Naive B cell (primary cell): Measurements from ENCODE around the gene PCDH8. TPM values are rescaled to one million over a fixed set of nuclear protein-coding genes. Genes with fewer than 3 reads are reported as not detected.

ENCODE experiments used
- ATAC-seq, 2 donors: fragments of 150-1000 bp; cut with Tn5 transposase; 2 replicates each; pipeline ENCODE4 v1.10.0; 2021; ENCODE audit warnings: low read depth in 2 of 2, mild to moderate bottlenecking in 2 of 2, moderate library complexity in 2 of 2
- DNase-seq: peaks from one replicate; pipeline ENCODE4 v3.0.0; 2022
- H3K27ac Mint-ChIP-seq, 6 donors: one replicate each; pipeline ENCODE4 v1.8.0; 2020 to 2022; ENCODE audit warnings: mild to moderate bottlenecking in 6 of 6, mixed read lengths in 6 of 6, moderate library complexity in 5 of 6, inconsistent platforms in 2 of 6
- H3K27me3 Mint-ChIP-seq, 3 donors: one replicate each; pipeline ENCODE4 v1.8.0; 2021 to 2022; ENCODE audit warnings: mixed read lengths in 3 of 3, mild to moderate bottlenecking in 1 of 3
- H3K36me3 Mint-ChIP-seq, 2 donors: one replicate each; pipeline ENCODE4 v1.8.0; 2020 to 2022; ENCODE audit warnings: mixed read lengths in 2 of 2, inconsistent platforms in 1 of 2, mild to moderate bottlenecking in 1 of 2
- H3K4me1 Mint-ChIP-seq, 3 donors: one replicate each; pipeline ENCODE4 v1.8.0; 2020 to 2022; ENCODE audit warnings: mixed read lengths in 3 of 3, inconsistent platforms in 1 of 3, mild to moderate bottlenecking in 1 of 3, moderate library complexity in 1 of 3
- H3K4me3 Mint-ChIP-seq, 8 donors: one replicate each; pipeline ENCODE4 v1.8.0; 2020 to 2022; ENCODE audit warnings: mild to moderate bottlenecking in 8 of 8, mixed read lengths in 8 of 8, moderate library complexity in 8 of 8, inconsistent platforms in 2 of 8
- H3K9me3 Mint-ChIP-seq, 7 donors: one replicate each; pipeline ENCODE4 v1.8.0; 2020 to 2022; ENCODE audit warnings: mixed read lengths in 7 of 7, mild to moderate bottlenecking in 5 of 7, inconsistent platforms in 2 of 7, moderate library complexity in 1 of 7
- polyA plus RNA-seq, 6 donors: library from polyadenylated mRNA; unstranded; fragments of 300-500 nt; fragmentation: Illumina TruSeq; gene quantifications; one replicate each; pipeline ENCODE4 v1.2.3, GENCODE V29; 2021; ENCODE audit warnings: low read depth in 6 of 6

The PCDH8 gene
- polyA plus RNA-seq, 6 donors from 2014 or later, result not detected

- ATAC-seq (no peak), DNase-seq (no peak)
- no peaks in the 10 kb centered on the region for H3K4me1 Mint-ChIP-seq
- no peaks in the 10 kb centered on the region for H3K9me3 Mint-ChIP-seq
- H3K36me3 Mint-ChIP-seq, result no peaks in the 10 kb centered on the region
- no peak overlapping the region for H3K27ac Mint-ChIP-seq
- no peak overlapping the region for H3K4me3 Mint-ChIP-seq
- peaks cover 30 to 38% (median 32%) of the 10 kb centered on the region in 3 donors for H3K27me3 Mint-ChIP-seq
These were observed 47.6 kb downstream of the PCDH8 start for GRCh38 chr13:52800856-52801255.

GRCh38 chr13:52798770-52799430 is 49.5 kb downstream of the PCDH8 start:
- H3K4me3 Mint-ChIP-seq, result no peak overlapping the region
- DNase-seq, result no peak
- ATAC-seq, result no peak
- H3K36me3 Mint-ChIP-seq, result no peaks in the 10 kb centered on the region
- H3K9me3 Mint-ChIP-seq, result no peaks in the 10 kb centered on the region
- H3K4me1 Mint-ChIP-seq, result peaks cover 0 to 4% (median 0%) of the 10 kb centered on the region in 3 donors
- peaks cover 12 to 26% (median 25%) of the 10 kb centered on the region in 3 donors for H3K27me3 Mint-ChIP-seq
- peak overlapping the region in 1 of 6 donors; percentile 5 for H3K27ac Mint-ChIP-seq

GRCh38 chr13:52797176-52797575 is 51.3 kb downstream of the PCDH8 start:
- no peak overlapping the region for H3K4me3 Mint-ChIP-seq
- H3K4me1 Mint-ChIP-seq, result peaks cover 0 to 4% (median 0%) of the 10 kb centered on the region in 3 donors
- H3K27me3 Mint-ChIP-seq, result peaks cover 0 to 23% (median 20%) of the 10 kb centered on the region in 3 donors
- no peak for ATAC-seq
- no peaks in the 10 kb centered on the region for H3K36me3 Mint-ChIP-seq
- no peak for DNase-seq
- H3K27ac Mint-ChIP-seq, result no peak overlapping the region
- no peaks in the 10 kb centered on the region for H3K9me3 Mint-ChIP-seq

- no peak for DNase-seq
- Mint-ChIP-seq H3K27me3 (peaks cover 0 to 29% (median 17%) of the 10 kb centered on the region in 3 donors), H3K4me3 (no peak overlapping the region), H3K27ac (no peak overlapping the region), H3K4me1 (peaks cover 0 to 4% (median 0%) of the 10 kb centered on the region in 3 donors), H3K36me3 (no peaks in the 10 kb centered on the region), H3K9me3 (peaks cover 0 to 2% (median 0%) of the 10 kb centered on the region in 7 donors)
- ATAC-seq, result no peak
These were observed 53.9 kb downstream of the PCDH8 start for GRCh38 chr13:52794589-52794988.

GRCh38 chr13:52793515-52794061 is 54.9 kb downstream of the PCDH8 start:
- Mint-ChIP-seq H3K36me3 (no peaks in the 10 kb centered on the region), H3K27me3 (peaks cover 0 to 23% (median 14%) of the 10 kb centered on the region in 3 donors), H3K4me3 (no peak overlapping the region), H3K4me1 (peaks cover 0 to 4% (median 0%) of the 10 kb centered on the region in 3 donors), H3K27ac (no peak overlapping the region), H3K9me3 (peaks cover 0 to 2% (median 0%) of the 10 kb centered on the region in 7 donors)
- no peak for ATAC-seq
- DNase-seq, result no peak

Other genes starting within 250 kb of the PCDH8 start
- 10 to 100 TPM in 1 of 6 donors, 1 to 10 TPM in 5; 1.8 to 11.8 (median 7.7) TPM for gene HNRNPA1L2, start 206.2 kb downstream of the PCDH8 start, polyA plus RNA-seq
- 10 to 100 TPM; 39.0 to 51.3 (median 46.0) TPM for gene SUGT1, start 195.8 kb downstream of the PCDH8 start, polyA plus RNA-seq
- not detected for gene CNMD, start 108.8 kb downstream of the PCDH8 start, polyA plus RNA-seq
- not detected for gene OLFM4, start 180.2 kb upstream of the PCDH8 start, polyA plus RNA-seq